HepG2 (cell line): ENCODE results near the gene PPM1F. TPM values are rescaled to one million over a fixed set of nuclear protein-coding genes. Genes with fewer than 3 reads are reported as not detected.

ENCODE experiments used
- ATAC-seq: fragments of 200-7000 bp; cut with Tn5 transposase; 3 replicates; pipeline ENCODE4 v1.9.1; 2020; ENCODE audit warnings: mild to moderate bottlenecking, moderate library complexity
- BruUV-seq: library from RNA; stranded (reverse); fragments of 400-500 nt; replicated peaks from 2 replicates; lab custom pipeline; 2021; lab: Mats Ljungman, UMichigan
- CTCF ChIA-PET: fragments of 300-600 bp; formaldehyde crosslinking; extraction: SDS; loops from one replicate; lab custom pipeline; 2021; ENCODE audit warnings: low total read pairs, inconsistent platforms, low intra/inter-chr PET ratio; lab: Yijun Ruan, JAX
- POLR2A ChIA-PET: fragments of 350-600 bp; sonication (Branson Sonifier 250); formaldehyde crosslinking; loops from one replicate; lab custom pipeline; 2020; ENCODE audit warnings: antibody characterized with exemption, inconsistent platforms; lab: Yijun Ruan, JAX
- DNase-seq: peaks from one replicate; pipeline ENCODE4 v3.0.0-alpha.2; 2015; ENCODE audit warnings: low spot score
- FAIRE-seq: peaks from 3 replicates; lab custom pipeline; 2011; peaks lifted over from hg19 to GRCh38; lab: Jason Lieb, UNC
- H2AFZ ChIP-seq: one replicate; pipeline ENCODE4 v1.6.1; 2011; ENCODE audit warnings: low read length, inconsistent platforms
- H3K27ac ChIP-seq: fragments of 300-600 bp; 3 replicates; pipeline ENCODE4 v1.8.0; 2011; ENCODE audit warnings: mixed run types, mild to moderate bottlenecking, mixed read lengths, low read length, inconsistent platforms; ENCODE audit not compliant: insufficient read depth; ENCODE audit errors: extremely low read length
- H3K27me3 ChIP-seq, 2 experiments: fragments of 200-600 bp in 1 of 2; 2 replicates in 1 of 2; 3 replicates in 1 of 2; pipeline versions ENCODE4 v1.6.0 to v1.8.0; 2011; ENCODE audit warnings: low read length in 2 of 2, mild to moderate bottlenecking in 2 of 2, moderate library complexity in 2 of 2, inconsistent platforms in 1 of 2; ENCODE audit not compliant: insufficient read depth in 2 of 2, control insufficient read depth in 1 of 2
- H3K36me3 ChIP-seq, 2 experiments: fragments of 200-600 bp in 1 of 2; replicated peaks in 1 of 2; 2 replicates in 1 of 2; 3 replicates in 1 of 2; pipeline versions ENCODE4 v1.5.1 to v1.8.0; 2011; ENCODE audit warnings: low read length in 2 of 2, inconsistent platforms in 1 of 2; ENCODE audit not compliant: insufficient read depth in 2 of 2, control insufficient read depth in 1 of 2
- H3K4me1 ChIP-seq: 2 replicates; pipeline ENCODE4 v1.5.1; 2012; ENCODE audit warnings: low read length, inconsistent platforms; ENCODE audit not compliant: insufficient read depth
- H3K4me2 ChIP-seq: 2 replicates; pipeline ENCODE4 v1.6.0; 2011; ENCODE audit warnings: low read depth, low read length, inconsistent platforms
- H3K4me3 ChIP-seq, 3 experiments: fragments of 200-600 bp in 1 of 3; sonication (generic), shearing (Covaris generic) in 1 of 3; replicated peaks in 1 of 3; 2 replicates each; pipeline ENCODE4 v1.5.1; 2011 to 2016; ENCODE audit warnings: low read length in 3 of 3, inconsistent platforms in 2 of 3, low read depth in 2 of 3, mild to moderate bottlenecking in 2 of 3, control low read depth in 1 of 3, mixed read lengths in 1 of 3; ENCODE audit not compliant: insufficient read depth in 1 of 3
- H3K79me2 ChIP-seq: one replicate; pipeline ENCODE4 v1.6.1; 2011; ENCODE audit warnings: low read length, inconsistent platforms; ENCODE audit not compliant: insufficient read depth
- H3K9ac ChIP-seq: 2 replicates; pipeline ENCODE4 v1.6.0; 2011; ENCODE audit warnings: mild to moderate bottlenecking, low read depth, low read length, inconsistent platforms; ENCODE audit not compliant: insufficient read depth
- H3K9me3 ChIP-seq: 2 replicates; pipeline ENCODE4 v1.5.1; 2012; ENCODE audit warnings: mild to moderate bottlenecking, low read length
- H4K20me1 ChIP-seq: 2 replicates; pipeline ENCODE4 v1.6.0; 2011; ENCODE audit warnings: inconsistent platforms, mild to moderate bottlenecking, low read length, moderate library complexity; ENCODE audit not compliant: insufficient read depth
- BRD4 ChIP-seq: sonication (generic); formaldehyde crosslinking; IDR thresholded peaks from 2 replicates; pipeline ENCODE4 v1.4.0; 2020; ENCODE audit warnings: missing genetic modification reagents
- CENPT ChIP-seq: sonication (generic); formaldehyde crosslinking; IDR thresholded peaks from 2 replicates; pipeline ENCODE4 v1.8.0; 2022; ENCODE audit warnings: low read depth, mild to moderate bottlenecking, moderate library complexity, missing genetic modification reagents
- FOXJ3 ChIP-seq: sonication (generic); formaldehyde crosslinking; IDR thresholded peaks from 2 replicates; pipeline ENCODE4 v1.4.0; 2020; ENCODE audit warnings: missing genetic modification reagents, mild to moderate bottlenecking, borderline replicate concordance
- NR2F6 ChIP-seq, 2 experiments: IDR thresholded peaks; 2 replicates each; pipeline ENCODE4 v1.6.1; 2016; ENCODE audit warnings: antibody characterized with exemption in 1 of 2, mild to moderate bottlenecking in 1 of 2
- POLR2AphosphoS5 ChIP-seq: IDR thresholded peaks from 2 replicates; pipeline ENCODE4 v1.6.1; 2012; ENCODE audit warnings: low read depth, low read length
- SPEN ChIP-seq: sonication (generic); formaldehyde crosslinking; IDR thresholded peaks from 2 replicates; pipeline ENCODE4 v1.5.1; 2020; ENCODE audit warnings: low read depth, mild to moderate bottlenecking, missing genetic modification reagents
- THYN1 ChIP-seq: sonication (generic); formaldehyde crosslinking; IDR thresholded peaks from 2 replicates; pipeline ENCODE4 v1.8.1; 2023; ENCODE audit warnings: low read depth, mild to moderate bottlenecking, moderate library complexity, missing genetic modification reagents, borderline replicate concordance
- ZNF138 ChIP-seq: sonication (generic); formaldehyde crosslinking; IDR thresholded peaks from 2 replicates; pipeline ENCODE4 v1.5.0; 2020; ENCODE audit warnings: mild to moderate bottlenecking, low read depth, missing genetic modification reagents
- ZNF180 ChIP-seq: sonication (generic); formaldehyde crosslinking; IDR thresholded peaks from 2 replicates; pipeline ENCODE4 v1.4.0; 2020; ENCODE audit warnings: low read depth, missing genetic modification reagents, borderline replicate concordance
- ZNF235 ChIP-seq: sonication (generic); formaldehyde crosslinking; IDR thresholded peaks from 2 replicates; pipeline ENCODE4 v1.8.1; 2023; ENCODE audit warnings: mild to moderate bottlenecking, missing genetic modification reagents, borderline replicate concordance
- ZNF432 ChIP-seq: sonication (generic); formaldehyde crosslinking; IDR thresholded peaks from 2 replicates; pipeline ENCODE4 v1.5.0; 2020; ENCODE audit warnings: missing genetic modification reagents, mild to moderate bottlenecking, borderline replicate concordance
- ZNF530 ChIP-seq: sonication (generic); formaldehyde crosslinking; IDR thresholded peaks from 2 replicates; pipeline ENCODE4 v1.5.0; 2020; ENCODE audit warnings: low read depth, mild to moderate bottlenecking, missing genetic modification reagents
- ZNF598 ChIP-seq: sonication (generic); formaldehyde crosslinking; IDR thresholded peaks from 2 replicates; pipeline ENCODE4 v1.5.1; 2020; ENCODE audit warnings: mild to moderate bottlenecking, missing genetic modification reagents, borderline replicate concordance
- WGBS: methylation state at CpG from one replicate; pipeline ENCODE4 v1.1.6; 2017; ENCODE audit warnings: low lambda C conversion rate; 5-methylcytosine and 5-hydroxymethylcytosine counted together
- in situ Hi-C: cut with HindIII; loops from 2 replicates; pipeline ENCODE4 v1.10.0; 2017; ENCODE audit warnings: low pct_unique_long_range_greater_than_20kb; ENCODE audit not compliant: extremely low pct_ligation_motif_present
- intact Hi-C: fragments of 100-400 bp; cut with micrococcal nuclease; formaldehyde crosslinking; loops from one replicate; pipeline ENCODE4 v1.10.0; 2022; ENCODE audit not compliant: unreplicated experiment
- polyA plus RNA-seq, 8 experiments: library from polyadenylated mRNA; depleted of rRNA in 3 of 8; stranded (reverse) in 7 of 8; unstranded in 1 of 8; fragments of >200 nt; fragmentation: Illumina TruSeq in 4 of 8; extraction: Trizol in 4 of 8; gene quantifications; 2 replicates each; pipeline versions ENCODE4 v1.2.1 to v1.2.3, GENCODE V29; 2011 to 2016; ENCODE audit warnings: low read depth in 4 of 8, missing spikeins in 1 of 8, mixed read lengths in 1 of 8; ENCODE audit not compliant: insufficient read depth in 1 of 8
- total RNA-seq, 5 experiments: library from RNA; depleted of rRNA; stranded (reverse); fragments of >200 nt; fragmentation: Illumina TruSeq; extraction: Trizol; gene quantifications; 2 replicates each; pipeline ENCODE4 v1.2.3, GENCODE V29; 2016; ENCODE audit warnings: low read depth in 1 of 5
- TF ChIP-seq, protein P1 (sequence below): IDR thresholded peaks from 2 replicates; pipeline ENCODE4 v1.6.1; 2016; ENCODE audit warnings: mild to moderate bottlenecking
- TF ChIP-seq, protein P2 (sequence below): sonication (generic); formaldehyde crosslinking; IDR thresholded peaks from 2 replicates; pipeline ENCODE4 v1.5.0; 2020; ENCODE audit warnings: mild to moderate bottlenecking, low read depth, missing genetic modification reagents, borderline replicate concordance
- TF ChIP-seq, protein P3 (sequence below): sonication (generic); formaldehyde crosslinking; conservative IDR thresholded peaks from 2 replicates; pipeline ENCODE4 v1.4.0; 2020; ENCODE audit warnings: missing genetic modification reagents
- TF ChIP-seq, protein P4 (sequence below): sonication (generic); formaldehyde crosslinking; IDR thresholded peaks from 2 replicates; pipeline ENCODE4 v1.8.0; 2023; ENCODE audit warnings: mild to moderate bottlenecking, missing genetic modification reagents
- TF ChIP-seq, protein P5 (sequence below): sonication (generic); formaldehyde crosslinking; IDR thresholded peaks from 2 replicates; pipeline ENCODE4 v1.8.0; 2022; ENCODE audit warnings: mild to moderate bottlenecking, missing genetic modification reagents

The PPM1F gene
- total and polyA plus RNA-seq, 2 of the 13 experiments (the other 11 are each of a cell fraction or from before 2014, with no cell fraction given) = 11.0 to 19.6 TPM

DNA sequence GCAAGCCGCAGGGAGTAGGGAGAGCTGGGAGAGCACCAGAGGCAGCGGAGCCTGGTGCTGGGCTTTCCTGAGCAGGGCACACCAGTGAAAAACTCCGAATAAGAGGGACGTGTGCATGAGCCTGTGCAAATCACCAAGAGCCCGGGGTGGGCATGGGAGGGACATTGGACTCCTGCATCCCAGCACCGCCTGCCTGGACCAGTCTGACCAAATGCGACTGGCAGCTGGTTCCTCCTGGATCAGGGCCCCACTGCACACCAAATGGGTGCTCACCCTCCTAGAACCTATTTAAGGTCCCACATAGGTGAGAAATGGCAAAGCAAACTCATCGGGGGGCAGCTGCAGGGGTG is 3.1 kb downstream of the PPM1F start:
- Histone ChIP-seq H3K9me3 (no peaks in the 10 kb centered on the region), H3K4me1 (peaks cover 16% of the 10 kb centered on the region), H3K36me3 (peaks cover 3 to 15% of the 10 kb centered on the region in 2 experiments; a peak in 3 of 5 replicates), H3K9ac (no peak overlapping the region), H3K79me2 (no peaks in the 10 kb centered on the region), H3K27ac (no peak overlapping the region), H3K27me3 (no peaks in the 10 kb centered on the region; a peak in 1 of 5 replicates), H3K4me2 (no peak overlapping the region), H2AFZ (no peak overlapping the region), H4K20me1 (peaks cover 7% of the 10 kb centered on the region; the same call in 1 of the 2 replicates), H3K4me3 (no peak overlapping the region)
- 91% methylated on average over 6 of the region's 8 CpGs for WGBS
- in situ Hi-C loops (loop anchor here (5.0 kb wide), 1 partner anchor 237 kb away; no protein-coding TSS in a partner anchor), intact Hi-C loops (no loop called here)
- no peak for DNase-seq
- ChIA-PET CTCF (no interaction called here), POLR2A (no interaction called here)
- FAIRE-seq = no peak
- no peak for ATAC-seq
- TF ChIP-seq THYN1 (CRISPR knock-in tag) (no peak), ZNF138 (no peak), NR2F6 (IDR thresholded peaks at IDR 0.05) (no peak), NR2F6 (CRISPR knock-in tag; IDR thresholded peaks at IDR 0.05) (no peak), ZNF180 (CRISPR knock-in tag) (no peak), ZNF432 (CRISPR knock-in tag) (no peak), POLR2AphosphoS5 (no peak), ZNF235 (CRISPR knock-in tag) (no peak), BRD4 (no peak), CENPT (no peak), ZNF598 (no peak), FOXJ3 (CRISPR knock-in tag) (no peak), SPEN (no peak), ZNF530 (no peak)
- TF ChIP-seq, protein P1, sequence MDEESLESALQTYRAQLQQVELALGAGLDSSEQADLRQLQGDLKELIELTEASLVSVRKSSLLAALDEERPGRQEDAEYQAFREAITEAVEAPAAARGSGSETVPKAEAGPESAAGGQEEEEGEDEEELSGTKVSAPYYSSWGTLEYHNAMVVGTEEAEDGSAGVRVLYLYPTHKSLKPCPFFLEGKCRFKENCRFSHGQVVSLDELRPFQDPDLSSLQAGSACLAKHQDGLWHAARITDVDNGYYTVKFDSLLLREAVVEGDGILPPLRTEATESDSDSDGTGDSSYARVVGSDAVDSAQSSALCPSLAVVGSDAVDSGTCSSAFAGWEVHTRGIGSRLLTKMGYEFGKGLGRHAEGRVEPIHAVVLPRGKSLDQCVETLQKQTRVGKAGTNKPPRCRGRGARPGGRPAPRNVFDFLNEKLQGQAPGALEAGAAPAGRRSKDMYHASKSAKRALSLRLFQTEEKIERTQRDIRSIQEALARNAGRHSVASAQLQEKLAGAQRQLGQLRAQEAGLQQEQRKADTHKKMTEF (CRISPR knock-in tag) = no peak
- TF ChIP-seq, protein P2, sequence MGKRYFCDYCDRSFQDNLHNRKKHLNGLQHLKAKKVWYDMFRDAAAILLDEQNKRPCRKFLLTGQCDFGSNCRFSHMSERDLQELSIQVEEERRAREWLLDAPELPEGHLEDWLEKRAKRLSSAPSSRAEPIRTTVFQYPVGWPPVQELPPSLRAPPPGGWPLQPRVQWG (CRISPR knock-in tag) = no peak
- TF ChIP-seq, protein P3, sequence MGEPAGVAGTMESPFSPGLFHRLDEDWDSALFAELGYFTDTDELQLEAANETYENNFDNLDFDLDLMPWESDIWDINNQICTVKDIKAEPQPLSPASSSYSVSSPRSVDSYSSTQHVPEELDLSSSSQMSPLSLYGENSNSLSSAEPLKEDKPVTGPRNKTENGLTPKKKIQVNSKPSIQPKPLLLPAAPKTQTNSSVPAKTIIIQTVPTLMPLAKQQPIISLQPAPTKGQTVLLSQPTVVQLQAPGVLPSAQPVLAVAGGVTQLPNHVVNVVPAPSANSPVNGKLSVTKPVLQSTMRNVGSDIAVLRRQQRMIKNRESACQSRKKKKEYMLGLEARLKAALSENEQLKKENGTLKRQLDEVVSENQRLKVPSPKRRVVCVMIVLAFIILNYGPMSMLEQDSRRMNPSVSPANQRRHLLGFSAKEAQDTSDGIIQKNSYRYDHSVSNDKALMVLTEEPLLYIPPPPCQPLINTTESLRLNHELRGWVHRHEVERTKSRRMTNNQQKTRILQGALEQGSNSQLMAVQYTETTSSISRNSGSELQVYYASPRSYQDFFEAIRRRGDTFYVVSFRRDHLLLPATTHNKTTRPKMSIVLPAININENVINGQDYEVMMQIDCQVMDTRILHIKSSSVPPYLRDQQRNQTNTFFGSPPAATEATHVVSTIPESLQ (CRISPR knock-in tag) = no peak
- TF ChIP-seq, protein P4, sequence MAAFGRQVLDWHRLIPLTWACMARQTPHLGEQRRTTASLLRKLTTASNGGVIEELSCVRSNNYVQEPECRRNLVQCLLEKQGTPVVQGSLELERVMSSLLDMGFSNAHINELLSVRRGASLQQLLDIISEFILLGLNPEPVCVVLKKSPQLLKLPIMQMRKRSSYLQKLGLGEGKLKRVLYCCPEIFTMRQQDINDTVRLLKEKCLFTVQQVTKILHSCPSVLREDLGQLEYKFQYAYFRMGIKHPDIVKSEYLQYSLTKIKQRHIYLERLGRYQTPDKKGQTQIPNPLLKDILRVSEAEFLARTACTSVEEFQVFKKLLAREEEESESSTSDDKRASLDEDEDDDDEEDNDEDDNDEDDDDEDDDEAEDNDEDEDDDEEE = no peak
- TF ChIP-seq, protein P5, sequence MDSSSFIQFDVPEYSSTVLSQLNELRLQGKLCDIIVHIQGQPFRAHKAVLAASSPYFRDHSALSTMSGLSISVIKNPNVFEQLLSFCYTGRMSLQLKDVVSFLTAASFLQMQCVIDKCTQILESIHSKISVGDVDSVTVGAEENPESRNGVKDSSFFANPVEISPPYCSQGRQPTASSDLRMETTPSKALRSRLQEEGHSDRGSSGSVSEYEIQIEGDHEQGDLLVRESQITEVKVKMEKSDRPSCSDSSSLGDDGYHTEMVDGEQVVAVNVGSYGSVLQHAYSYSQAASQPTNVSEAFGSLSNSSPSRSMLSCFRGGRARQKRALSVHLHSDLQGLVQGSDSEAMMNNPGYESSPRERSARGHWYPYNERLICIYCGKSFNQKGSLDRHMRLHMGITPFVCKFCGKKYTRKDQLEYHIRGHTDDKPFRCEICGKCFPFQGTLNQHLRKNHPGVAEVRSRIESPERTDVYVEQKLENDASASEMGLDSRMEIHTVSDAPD = no peak
- BruUV-seq = no TSS peak
